ENCODE measurements around the gene ULK3. TPM values are rescaled to one million over a fixed set of nuclear protein-coding genes. Genes with fewer than 3 reads are reported as not detected.

Gene ULK3
- total and polyA plus RNA-seq, 10 of the 15 experiments (the other 5 are each of a cell fraction or from before 2014, with no cell fraction given), result 0.64 to 38.8 (median 27.1) TPM

- RAD21 ChIA-PET (ENCODE audit: unreplicated experiment), result interaction anchor here (1.0 to 22.9 kb wide), 2 partner anchors 16 to 161 kb away, joined by 3 to 1186 read pairs; partner anchors contain the start of genes CSK and RPP25
- peaks cover 75% of the 10 kb centered on the region for H3K79me2 ChIP-seq (ENCODE audit: control insufficient read depth, insufficient read depth, low read length)
Measured at GRCh38 chr15:74795966-74796625, 46.9 kb downstream of the ULK3 start.

More at GRCh38 chr15:74795966-74796625, 46.9 kb downstream of the ULK3 start:
- 81% methylated on average over 14 of the region's 14 CpGs for WGBS (ENCODE audit: insufficient coverage, insufficient replicate concordance, low lambda C conversion rate, missing lambda C conversion rate)
- no peak for FAIRE-seq
- TSS peak; percentile 7 for BruUV-seq (replicated peaks)
- no peak overlapping the region for H3K4me3 ChIP-seq
- ChIA-PET CTCF (interaction anchor here (0.6 to 25.9 kb wide), 5 partner anchors 7 to 358 kb away, joined by 3 to 1288 read pairs (median 5); partner anchors contain the start of gene CSK), SMC1A (ENCODE audit: uncharacterized antibody, unreplicated experiment) (interaction anchor here (7.4 to 15.7 kb wide), 2 partner anchors 7 to 19 kb away, joined by 74 to 811 read pairs; partner anchors contain the start of gene CSK), POLR2A (interaction anchor here (0.5 to 14.2 kb wide), 8 partner anchors 9 to 212 kb away, joined by 3 to 602 read pairs (median 5); partner anchors contain the start of genes CLK3 and CSK)
- H4K20me1 ChIP-seq (ENCODE audit: control insufficient read depth, insufficient read depth), result peaks cover 6% of the 10 kb centered on the region
- no peaks in the 10 kb centered on the region for H3K9me3 ChIP-seq (replicated peaks; ENCODE audit: control insufficient read depth, insufficient read depth, low read length)
- peaks cover 31 to 48% of the 10 kb centered on the region in 2 experiments; a peak in 3 of 4 replicates for H3K36me3 ChIP-seq (ENCODE audit: control insufficient read depth in 2 of 2, insufficient read depth in 2 of 2, low read length in 1 of 2)
- intact Hi-C loops (cut with micrococcal nuclease; ENCODE audit: unreplicated experiment) (no loop called here), in situ Hi-C loops (cut with MboI) (no loop called here)
- no peak overlapping the region for H3K9ac ChIP-seq (ENCODE audit: control insufficient read depth, insufficient read depth, low read length)
- TF ChIP-seq CBX5 (IDR thresholded peaks at IDR 0.05; ENCODE audit: low read depth) (no peak), STAT3 (IDR thresholded peaks at IDR 0.05; ENCODE audit: low read depth, low read length) (no peak), SMAD1 (IDR thresholded peaks at IDR 0.05; ENCODE audit: low read depth, partially characterized antibody) (no peak), SREBF2 (IDR thresholded peaks at IDR 0.05; ENCODE audit: low read length) (no peak), PAX8 (IDR thresholded peaks at IDR 0.05) (no peak), NFYB (IDR thresholded peaks at IDR 0.05; ENCODE audit: insufficient read depth, low read depth, low read length) (no peak), ZNF217 (IDR thresholded peaks at IDR 0.05) (no peak), FOXK2 (IDR thresholded peaks at IDR 0.05) (no peak), RAD21 (IDR thresholded peaks at IDR 0.05; ENCODE audit: insufficient read depth, low read depth, low read length) (no peak), RBBP5 (conservative IDR thresholded peaks at IDR 0.05) (no peak), ESRRA (IDR thresholded peaks at IDR 0.05; ENCODE audit: low read length) (no peak), ZNF622 (IDR thresholded peaks at IDR 0.05) (no peak), SMAD5 (IDR thresholded peaks at IDR 0.05; ENCODE audit: low read depth) (no peak), EGR1 (IDR thresholded peaks at IDR 0.05; ENCODE audit: borderline replicate concordance in 1 of 2, low read depth in 2 of 2, low read length in 2 of 2) (no peak), RUNX3 (IDR thresholded peaks at IDR 0.05; ENCODE audit: low read length) (no peak)
- TF ChIP-seq, protein P1, sequence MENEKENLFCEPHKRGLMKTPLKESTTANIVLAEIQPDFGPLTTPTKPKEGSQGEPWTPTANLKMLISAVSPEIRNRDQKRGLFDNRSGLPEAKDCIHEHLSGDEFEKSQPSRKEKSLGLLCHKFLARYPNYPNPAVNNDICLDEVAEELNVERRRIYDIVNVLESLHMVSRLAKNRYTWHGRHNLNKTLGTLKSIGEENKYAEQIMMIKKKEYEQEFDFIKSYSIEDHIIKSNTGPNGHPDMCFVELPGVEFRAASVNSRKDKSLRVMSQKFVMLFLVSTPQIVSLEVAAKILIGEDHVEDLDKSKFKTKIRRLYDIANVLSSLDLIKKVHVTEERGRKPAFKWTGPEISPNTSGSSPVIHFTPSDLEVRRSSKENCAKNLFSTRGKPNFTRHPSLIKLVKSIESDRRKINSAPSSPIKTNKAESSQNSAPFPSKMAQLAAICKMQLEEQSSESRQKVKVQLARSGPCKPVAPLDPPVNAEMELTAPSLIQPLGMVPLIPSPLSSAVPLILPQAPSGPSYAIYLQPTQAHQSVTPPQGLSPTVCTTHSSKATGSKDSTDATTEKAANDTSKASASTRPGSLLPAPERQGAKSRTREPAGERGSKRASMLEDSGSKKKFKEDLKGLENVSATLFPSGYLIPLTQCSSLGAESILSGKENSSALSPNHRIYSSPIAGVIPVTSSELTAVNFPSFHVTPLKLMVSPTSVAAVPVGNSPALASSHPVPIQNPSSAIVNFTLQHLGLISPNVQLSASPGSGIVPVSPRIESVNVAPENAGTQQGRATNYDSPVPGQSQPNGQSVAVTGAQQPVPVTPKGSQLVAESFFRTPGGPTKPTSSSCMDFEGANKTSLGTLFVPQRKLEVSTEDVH (IDR thresholded peaks at IDR 0.05; ENCODE audit: low read depth, partially characterized antibody), result no peak
- TF ChIP-seq, protein P2, sequence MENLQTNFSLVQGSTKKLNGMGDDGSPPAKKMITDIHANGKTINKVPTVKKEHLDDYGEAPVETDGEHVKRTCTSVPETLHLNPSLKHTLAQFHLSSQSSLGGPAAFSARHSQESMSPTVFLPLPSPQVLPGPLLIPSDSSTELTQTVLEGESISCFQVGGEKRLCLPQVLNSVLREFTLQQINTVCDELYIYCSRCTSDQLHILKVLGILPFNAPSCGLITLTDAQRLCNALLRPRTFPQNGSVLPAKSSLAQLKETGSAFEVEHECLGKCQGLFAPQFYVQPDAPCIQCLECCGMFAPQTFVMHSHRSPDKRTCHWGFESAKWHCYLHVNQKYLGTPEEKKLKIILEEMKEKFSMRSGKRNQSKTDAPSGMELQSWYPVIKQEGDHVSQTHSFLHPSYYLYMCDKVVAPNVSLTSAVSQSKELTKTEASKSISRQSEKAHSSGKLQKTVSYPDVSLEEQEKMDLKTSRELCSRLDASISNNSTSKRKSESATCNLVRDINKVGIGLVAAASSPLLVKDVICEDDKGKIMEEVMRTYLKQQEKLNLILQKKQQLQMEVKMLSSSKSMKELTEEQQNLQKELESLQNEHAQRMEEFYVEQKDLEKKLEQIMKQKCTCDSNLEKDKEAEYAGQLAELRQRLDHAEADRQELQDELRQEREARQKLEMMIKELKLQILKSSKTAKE (IDR thresholded peaks at IDR 0.05; ENCODE audit: low read depth, poor library complexity, severe bottlenecking), result no peak
- TF ChIP-seq, protein P3, sequence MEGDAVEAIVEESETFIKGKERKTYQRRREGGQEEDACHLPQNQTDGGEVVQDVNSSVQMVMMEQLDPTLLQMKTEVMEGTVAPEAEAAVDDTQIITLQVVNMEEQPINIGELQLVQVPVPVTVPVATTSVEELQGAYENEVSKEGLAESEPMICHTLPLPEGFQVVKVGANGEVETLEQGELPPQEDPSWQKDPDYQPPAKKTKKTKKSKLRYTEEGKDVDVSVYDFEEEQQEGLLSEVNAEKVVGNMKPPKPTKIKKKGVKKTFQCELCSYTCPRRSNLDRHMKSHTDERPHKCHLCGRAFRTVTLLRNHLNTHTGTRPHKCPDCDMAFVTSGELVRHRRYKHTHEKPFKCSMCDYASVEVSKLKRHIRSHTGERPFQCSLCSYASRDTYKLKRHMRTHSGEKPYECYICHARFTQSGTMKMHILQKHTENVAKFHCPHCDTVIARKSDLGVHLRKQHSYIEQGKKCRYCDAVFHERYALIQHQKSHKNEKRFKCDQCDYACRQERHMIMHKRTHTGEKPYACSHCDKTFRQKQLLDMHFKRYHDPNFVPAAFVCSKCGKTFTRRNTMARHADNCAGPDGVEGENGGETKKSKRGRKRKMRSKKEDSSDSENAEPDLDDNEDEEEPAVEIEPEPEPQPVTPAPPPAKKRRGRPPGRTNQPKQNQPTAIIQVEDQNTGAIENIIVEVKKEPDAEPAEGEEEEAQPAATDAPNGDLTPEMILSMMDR (IDR thresholded peaks at IDR 0.05 in 2 of 3, conservative IDR thresholded peaks at IDR 0.05 in 1 of 3; ENCODE audit: control insufficient read depth in 2 of 3, extremely low read depth in 1 of 3, insufficient read depth in 1 of 3, low read depth in 3 of 3, low read length in 3 of 3), result no peak
- no peak overlapping the region for H2AFZ ChIP-seq (ENCODE audit: control insufficient read depth, low read depth, low read length)
- ATAC-seq, result no peak
- H3K27ac ChIP-seq (ENCODE audit: control insufficient read depth, insufficient read depth), result no peak overlapping the region
- no peak overlapping the region for H3K4me2 ChIP-seq (ENCODE audit: control insufficient read depth, insufficient read depth)
- peaks cover 65% of the 10 kb centered on the region for H3K4me1 ChIP-seq (ENCODE audit: control insufficient read depth, insufficient read depth, low read length)
- DNase-seq (ENCODE audit: low read depth, low spot score), result no peak
- no peaks in the 10 kb centered on the region for H3K27me3 ChIP-seq (replicated peaks in 1 of 2; ENCODE audit: control insufficient read depth in 2 of 2, insufficient read depth in 2 of 2, low read length in 1 of 2)

All from GM12878 (cell line).